Esophagus squamous epithelium (tissue), 5 donors: ENCODE data around the gene DNAH11. TPM values are rescaled to one million over a fixed set of nuclear protein-coding genes. Genes with fewer than 3 reads are reported as not detected.

Experiments
- DNase-seq: peaks from one replicate; lab custom pipeline; 2025; lab: John Stamatoyannopoulos, UW
- H3K27ac ChIP-seq, 4 donors: fragments of 200-600 bp; sonication (generic); one replicate each; pipeline ENCODE4 v1.5.1; 2016 to 2019; ENCODE audit warnings: mild to moderate bottlenecking in 1 of 4
- H3K27me3 ChIP-seq, 4 donors: fragments of 200-600 bp; sonication (generic); 1 replicate in 3 of 4; 2 replicates in 1 of 4; pipeline versions ENCODE4 v1.5.1 to v1.6.0; 2017 to 2021; ENCODE audit warnings: antibody characterized with exemption in 1 of 4
- H3K36me3 ChIP-seq, 3 donors: fragments of 200-600 bp; sonication (generic); one replicate each; pipeline ENCODE4 v1.5.1; 2016 to 2019
- H3K4me1 ChIP-seq, 3 donors: fragments of 200-600 bp; sonication (generic); one replicate each; pipeline ENCODE4 v1.5.1; 2017 to 2019
- H3K4me3 ChIP-seq, 4 donors: fragments of 200-600 bp; sonication (generic); 1 replicate in 3 of 4; 2 replicates in 1 of 4; pipeline ENCODE4 v1.5.1; 2016 to 2019; ENCODE audit warnings: mild to moderate bottlenecking in 2 of 4, moderate library complexity in 1 of 4
- H3K9me3 ChIP-seq, 3 donors: fragments of 200-600 bp; sonication (generic); one replicate each; pipeline ENCODE4 v1.5.1; 2016 to 2019
- CTCF ChIP-seq, 6 experiments: fragments of 450-650 bp in 4 of 6; fragments of 200-600 bp in 2 of 6; sonication (generic) in 2 of 6; IDR thresholded peaks; one replicate each; pipeline ENCODE4 v1.5.1; 2016 to 2019; ENCODE audit warnings: antibody characterized with exemption in 6 of 6, mild to moderate bottlenecking in 4 of 6, moderate library complexity in 4 of 6
- POLR2A ChIP-seq, 4 donors: fragments of 450-650 bp; IDR thresholded peaks; one replicate each; pipeline ENCODE4 v1.6.1; 2017; ENCODE audit warnings: antibody characterized with exemption in 4 of 4, mild to moderate bottlenecking in 4 of 4, moderate library complexity in 3 of 4
- WGBS, 2 donors: methylation state at CpG; one replicate each; pipeline ENCODE4 v1.1.5; 2018; 5-methylcytosine and 5-hydroxymethylcytosine counted together
- intact Hi-C: fragments of 100-400 bp; cut with DNase I; formaldehyde crosslinking; loops from one replicate; pipeline ENCODE4 v1.15.0; 2022
- total RNA-seq, 4 donors: library from RNA; depleted of rRNA; stranded (reverse); fragments of >200 nt; gene quantifications; one replicate each; pipeline ENCODE4 v1.1.0, GENCODE V29; 2016
- donor health status: DM: yes; HTN: yes; CAD: no.

DNAH11 gene
- total RNA-seq, 4 donors from 2014 or later: 0.35 to 7.4 (median 0.74) TPM

- 73 to 74% methylated on average over 7 of the region's 7 CpGs for WGBS, 2 donors
- Histone ChIP-seq H3K27ac (no peak overlapping the region), H3K4me1 (no peaks in the 10 kb centered on the region), H3K9me3 (no peaks in the 10 kb centered on the region), H3K36me3 (no peaks in the 10 kb centered on the region), H3K4me3 (no peak overlapping the region), H3K27me3 (no peaks in the 10 kb centered on the region)
- TF ChIP-seq POLR2A (IDR thresholded peaks at IDR 0.05): no peak
- TF ChIP-seq CTCF (IDR thresholded peaks at IDR 0.05): no peak
- intact Hi-C loops: no loop called here
- DNase-seq: no peak
Measured at GRCh38 chr7:21572331-21573313, 29.8 kb downstream of the DNAH11 start.

GRCh38 chr7:21579341-21580072, 36.7 kb downstream of the DNAH11 start:
- DNase-seq: no peak
- H3K36me3 ChIP-seq: no peaks in the 10 kb centered on the region
- 59 to 69% methylated on average over 4 of the region's 4 CpGs for WGBS, 2 donors
- no peaks in the 10 kb centered on the region for H3K27me3 ChIP-seq
- peaks cover 0 to 16% (median 15%) of the 10 kb centered on the region in 3 donors for H3K4me1 ChIP-seq
- TF ChIP-seq POLR2A (IDR thresholded peaks at IDR 0.05) (no peak), CTCF (IDR thresholded peaks at IDR 0.05) (no peak)
- H3K27ac ChIP-seq: peak overlapping the region; percentile 25 to 76 (median 62)
- no peak overlapping the region for H3K4me3 ChIP-seq
- H3K9me3 ChIP-seq: peaks cover 0 to 5% (median 0%) of the 10 kb centered on the region in 3 donors
- intact Hi-C loops: no loop called here

GRCh38 chr7:21580073-21580521, 37.3 kb downstream of the DNAH11 start:
- intact Hi-C loops: no loop called here
- DNase-seq: no peak
- Histone ChIP-seq H3K36me3 (no peaks in the 10 kb centered on the region), H3K9me3 (peaks cover 0 to 5% (median 0%) of the 10 kb centered on the region in 3 donors), H3K27ac (peak overlapping the region; percentile 25 to 76 (median 68)), H3K4me1 (peaks cover 0 to 16% (median 15%) of the 10 kb centered on the region in 3 donors), H3K27me3 (no peaks in the 10 kb centered on the region), H3K4me3 (no peak overlapping the region)
- 5 to 12% methylated on average over 4 of the region's 4 CpGs for WGBS, 2 donors
- no peak for TF ChIP-seq CTCF (IDR thresholded peaks at IDR 0.05)
- no peak for TF ChIP-seq POLR2A (IDR thresholded peaks at IDR 0.05)

GRCh38 chr7:21585070-21585724, 42.4 kb downstream of the DNAH11 start:
- intact Hi-C loops: no loop called here
- H3K9me3 ChIP-seq: peaks cover 0 to 5% (median 0%) of the 10 kb centered on the region in 3 donors
- no peak for DNase-seq
- no peak for TF ChIP-seq POLR2A (IDR thresholded peaks at IDR 0.05)
- TF ChIP-seq CTCF (IDR thresholded peaks at IDR 0.05): no peak
- no peak overlapping the region for H3K27ac ChIP-seq
- no peaks in the 10 kb centered on the region for H3K36me3 ChIP-seq
- 84 to 94% methylated on average over 6 of the region's 6 CpGs for WGBS, 2 donors
- peaks cover 0 to 7% (median 7%) of the 10 kb centered on the region in 3 donors for H3K4me1 ChIP-seq
- no peak overlapping the region for H3K4me3 ChIP-seq
- no peaks in the 10 kb centered on the region for H3K27me3 ChIP-seq
